HG03442 (cell line): ENCODE results near the gene PIK3C2B.
"Not testable (repeated sequence)": the region's sequence is repeated elsewhere in the genome, so short reads cannot be mapped to it uniquely, and the experiment has no call there.

ENCODE experiments used
- ATAC-seq: cut with Tn5 transposase; IDR thresholded peaks from one replicate; pipeline ENCODE4 v1.9.1; 2021; ENCODE audit warnings: mild to moderate bottlenecking, moderate library complexity; ENCODE audit not compliant: unreplicated experiment

The PIK3C2B gene

DNA sequence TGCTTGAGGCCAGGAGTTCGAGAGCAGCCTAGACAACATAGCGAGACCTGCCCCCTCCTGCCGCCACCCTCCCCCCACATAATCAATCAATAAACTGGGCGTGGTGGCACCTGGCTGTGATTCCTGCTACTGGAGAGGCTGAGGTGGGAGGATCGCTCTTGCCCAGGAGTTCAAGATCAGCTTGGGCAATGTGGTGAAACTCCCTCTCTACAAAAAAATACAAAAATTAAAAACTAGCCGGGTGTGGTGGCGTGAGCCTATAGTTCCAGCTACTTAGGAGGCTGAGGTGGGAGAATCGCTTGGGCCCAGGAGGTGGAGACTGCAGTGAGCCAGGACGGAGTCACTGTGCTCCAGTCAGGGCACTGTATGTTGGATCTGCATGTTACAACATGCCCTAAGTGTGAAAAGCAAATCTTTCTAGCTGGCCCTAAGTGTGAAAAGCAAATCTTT, 14.6 kb upstream of the PIK3C2B start:
- ATAC-seq, result no peak

DNA sequence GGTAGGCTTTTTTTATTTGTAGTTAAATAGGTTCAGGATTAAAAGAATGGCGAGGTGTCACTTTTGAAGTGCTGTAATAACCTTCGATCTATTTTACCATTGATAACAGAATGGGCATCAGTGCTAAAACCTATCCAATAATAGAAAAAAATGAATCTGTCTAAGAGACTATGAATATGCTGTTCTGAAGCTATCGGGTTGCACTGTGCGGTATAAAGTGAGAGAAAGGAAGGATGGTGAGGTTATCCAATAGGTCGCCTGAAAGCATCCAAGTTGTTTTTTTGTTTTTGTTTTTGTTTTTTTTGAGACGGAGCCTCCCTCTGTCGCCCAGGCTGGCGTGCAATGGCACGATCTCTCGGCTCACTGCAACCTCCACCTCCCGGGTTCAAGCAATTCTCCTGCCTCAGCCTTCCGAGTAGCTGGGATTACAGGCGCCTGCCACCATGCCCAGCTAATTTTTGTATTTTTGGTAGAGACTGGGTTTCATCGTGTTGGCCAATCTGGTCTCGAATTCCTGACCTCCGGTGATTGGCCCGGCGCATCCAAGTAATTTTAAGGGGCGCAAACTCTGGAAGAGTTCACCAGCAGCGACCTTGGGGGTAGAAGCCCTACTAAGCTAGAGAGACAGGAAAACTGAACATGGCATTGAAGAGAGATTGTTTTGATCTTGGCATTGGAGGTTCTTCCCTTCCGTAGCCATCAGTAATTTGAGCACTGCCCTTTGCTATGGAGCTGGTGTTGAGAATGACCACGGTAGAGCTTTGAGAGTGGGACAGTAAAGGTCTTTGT, 12.9 kb upstream of the PIK3C2B start:
- ATAC-seq, result no peak

DNA sequence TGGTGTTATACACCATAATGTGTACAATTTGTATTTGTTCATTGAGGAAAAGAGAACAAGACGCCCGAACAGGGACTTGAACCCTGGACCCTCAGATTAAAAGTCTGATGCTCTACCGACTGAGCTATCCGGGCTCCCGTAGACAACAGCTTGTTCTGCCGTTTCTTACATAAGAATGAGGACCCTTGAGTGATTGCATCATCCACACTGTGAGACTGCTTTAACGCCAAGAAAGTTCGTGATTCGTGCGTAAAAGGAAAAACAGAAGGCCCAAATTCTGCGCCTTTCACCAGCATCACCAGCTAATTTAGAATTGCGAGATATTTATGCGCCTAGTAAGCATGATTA, 12.3 kb upstream of the PIK3C2B start:
- peak; percentile 63 for ATAC-seq

DNA sequence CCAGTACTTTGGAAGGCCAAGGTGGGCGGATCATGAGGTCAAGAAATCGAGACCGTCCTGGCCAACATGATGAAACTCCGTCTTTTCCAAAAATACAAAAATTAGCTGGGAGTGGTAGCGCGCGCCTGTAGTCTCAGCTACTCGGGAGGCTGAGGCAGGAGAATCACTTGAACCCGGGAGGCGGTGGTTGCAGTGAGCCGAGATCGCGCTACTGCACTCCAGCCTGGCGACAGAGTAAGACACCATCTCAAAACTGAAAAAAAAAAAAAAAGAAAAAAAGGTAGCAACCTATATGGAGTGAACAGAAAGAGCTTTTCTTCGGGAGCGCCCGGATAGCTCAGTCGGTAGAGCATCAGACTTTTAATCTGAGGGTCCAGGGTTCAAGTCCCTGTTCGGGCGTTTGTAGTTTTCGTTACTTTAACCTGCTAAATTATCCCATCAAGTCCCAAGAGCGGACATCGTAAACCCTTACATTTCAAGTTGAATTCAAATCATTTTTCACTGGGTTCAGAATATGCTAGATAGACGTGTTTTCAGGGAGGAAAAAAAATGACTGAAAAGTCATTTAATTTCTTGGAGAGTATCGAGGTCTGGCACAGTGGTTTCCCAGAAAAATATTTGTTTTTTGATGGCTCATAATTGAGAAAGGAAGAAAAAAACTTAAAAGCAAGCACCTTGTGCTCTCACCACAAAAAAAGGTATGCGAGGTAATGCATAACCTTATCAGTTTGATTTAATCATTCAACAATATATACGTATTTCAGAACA, 11.8 kb upstream of the PIK3C2B start:
- ATAC-seq, result peak; percentile 56

DNA sequence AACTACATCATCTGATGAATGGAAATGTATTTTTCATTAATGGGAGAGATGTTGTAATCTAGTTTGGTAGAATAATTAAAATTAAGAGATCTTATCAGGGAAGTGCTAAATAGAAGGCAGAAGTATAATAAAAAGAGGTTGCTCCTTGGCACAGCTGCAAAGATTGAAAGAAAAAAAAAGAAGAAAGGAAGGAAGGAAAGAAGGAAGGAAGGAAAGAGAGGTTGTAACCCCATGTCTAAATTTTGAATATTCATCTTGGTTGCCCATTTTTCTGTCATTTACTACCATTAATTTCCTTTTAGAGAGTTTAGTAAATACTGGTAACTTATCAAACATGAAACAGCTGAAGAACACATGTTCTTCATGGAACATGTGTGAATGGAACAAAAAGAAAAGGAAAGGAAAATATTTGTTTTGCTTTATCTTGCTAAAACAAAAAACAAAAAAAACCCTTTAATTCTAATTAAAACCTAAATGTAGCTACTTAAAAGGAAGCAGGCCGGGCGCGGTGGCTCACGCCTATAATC, 11.1 kb upstream of the PIK3C2B start:
- ATAC-seq, result no peak

DNA sequence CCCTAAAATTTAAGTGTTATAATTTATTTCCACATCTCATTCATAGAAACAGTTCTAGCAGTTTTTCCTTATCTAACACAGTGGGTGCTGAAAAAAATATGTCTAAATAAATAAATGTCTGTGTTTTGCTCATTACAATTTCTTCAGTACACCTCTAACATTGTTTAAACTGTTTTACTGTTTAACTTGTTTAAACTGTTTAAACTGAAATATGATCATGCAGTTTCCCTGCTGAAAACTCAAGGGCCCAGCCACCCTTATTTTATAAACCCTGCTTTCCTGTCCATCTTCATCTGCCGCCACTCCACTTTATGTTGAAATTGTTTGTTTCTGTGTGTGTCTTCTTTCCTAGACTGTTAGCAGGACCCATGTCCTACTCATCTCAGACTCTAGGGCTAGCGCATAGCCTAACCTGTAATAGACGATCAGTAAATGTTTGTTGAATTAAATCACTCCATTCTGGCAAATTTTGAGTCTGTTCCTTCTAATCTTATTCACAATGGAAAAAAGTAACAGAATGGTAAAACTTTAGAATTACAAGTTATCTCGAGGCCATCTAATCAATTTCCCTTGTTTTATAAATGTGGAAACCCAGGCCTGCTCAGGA, 9.4 kb upstream of the PIK3C2B start:
- no peak for ATAC-seq

DNA sequence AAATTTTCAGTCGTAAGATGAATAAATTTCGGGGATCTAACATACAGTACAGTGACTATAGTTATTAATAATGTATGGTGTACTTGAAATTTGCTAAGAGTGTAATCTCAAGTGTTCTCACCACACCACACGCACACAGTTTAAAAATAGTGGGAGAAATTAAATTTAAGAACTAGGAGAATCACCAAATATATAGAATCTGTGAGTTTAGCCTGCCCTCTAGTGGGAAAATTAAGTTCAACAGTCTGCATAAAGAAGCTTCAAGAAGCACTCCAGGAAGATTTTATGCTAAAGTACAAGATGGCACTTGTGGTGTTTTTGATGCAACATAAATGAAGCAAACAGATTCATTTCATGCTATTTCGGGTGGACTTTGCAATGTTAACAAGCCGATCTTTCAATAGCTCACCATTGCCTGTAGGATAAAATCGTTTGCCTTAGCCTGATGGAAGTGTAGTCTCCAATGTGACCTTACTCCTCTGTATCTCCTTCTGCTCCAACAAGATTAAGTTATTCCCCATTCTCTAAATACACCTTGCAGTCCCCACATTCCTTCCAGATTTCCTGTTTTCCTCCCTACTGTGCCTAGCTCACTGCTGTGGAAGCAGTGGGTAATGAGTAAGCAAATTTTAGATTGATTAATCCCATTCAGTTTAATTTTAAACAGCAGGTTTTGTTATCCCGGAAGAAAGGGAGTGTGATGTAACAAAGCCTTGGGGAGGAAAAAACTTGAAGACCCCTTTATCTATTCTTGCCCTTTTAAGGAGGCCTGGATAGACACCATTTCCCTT, 8.7 kb upstream of the PIK3C2B start:
- no peak for ATAC-seq

DNA sequence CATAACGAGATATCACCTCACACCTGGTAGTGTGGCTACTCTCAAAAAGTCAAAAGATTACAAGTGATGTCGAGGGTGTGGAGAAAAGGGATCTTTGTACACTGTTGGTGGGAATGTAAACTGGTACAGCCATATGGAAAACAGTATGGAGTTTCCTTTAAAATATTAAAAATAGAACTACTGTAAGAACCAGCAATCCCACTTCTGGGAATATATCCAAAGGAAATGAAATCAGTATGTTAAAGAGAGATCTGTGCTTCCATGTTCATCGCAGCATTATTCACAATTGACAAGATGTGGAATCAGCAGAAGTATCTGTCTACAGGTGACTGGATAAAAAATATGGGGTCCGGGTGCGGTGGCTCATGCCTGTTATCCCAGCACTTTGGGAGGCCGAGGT, 7.6 kb upstream of the PIK3C2B start:
- no peak for ATAC-seq

DNA sequence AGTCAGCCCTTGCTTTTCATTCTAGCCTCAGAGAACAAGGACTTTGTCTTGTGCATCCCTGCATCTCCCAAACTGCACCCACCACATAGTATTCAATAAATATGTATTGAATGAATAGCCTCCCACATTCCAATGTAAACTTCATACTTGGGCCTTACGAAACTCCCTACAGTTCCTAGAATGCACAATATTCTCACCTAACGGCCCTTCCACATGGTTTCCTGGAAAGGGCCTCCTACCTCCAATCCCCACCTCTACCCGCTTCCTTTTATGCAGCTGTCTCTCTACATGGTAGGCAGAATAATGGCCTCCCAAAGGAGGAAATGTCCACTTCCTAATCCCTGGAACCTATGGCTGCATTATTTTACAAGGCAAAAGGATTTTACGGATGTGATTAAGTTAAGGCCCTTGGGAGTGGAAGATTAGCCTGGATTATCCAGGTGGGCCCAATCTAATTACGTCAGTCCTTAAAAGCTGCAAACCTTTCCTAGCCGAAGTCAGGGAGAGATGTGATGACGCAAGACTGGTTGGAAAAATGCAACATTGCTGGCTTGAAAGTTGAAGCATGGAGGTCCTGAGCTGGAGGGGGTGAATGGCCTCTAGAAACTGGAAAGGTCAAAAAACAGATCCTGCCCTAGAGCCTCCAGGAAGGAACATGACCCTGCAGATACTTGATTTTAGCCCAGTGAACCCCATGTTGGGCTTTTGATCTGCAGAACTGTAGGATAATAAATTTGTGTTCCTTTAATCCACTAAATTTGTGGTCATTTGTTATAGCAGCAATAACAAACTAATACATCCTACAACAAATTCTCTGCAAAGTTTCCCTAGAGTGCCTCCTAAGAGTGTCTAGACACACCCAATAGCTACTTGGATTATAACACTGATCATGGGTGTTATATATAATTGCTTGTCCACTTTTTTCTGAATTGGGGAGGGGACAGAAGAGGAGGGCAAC, 5.2 kb upstream of the PIK3C2B start:
- ATAC-seq, result no peak

DNA sequence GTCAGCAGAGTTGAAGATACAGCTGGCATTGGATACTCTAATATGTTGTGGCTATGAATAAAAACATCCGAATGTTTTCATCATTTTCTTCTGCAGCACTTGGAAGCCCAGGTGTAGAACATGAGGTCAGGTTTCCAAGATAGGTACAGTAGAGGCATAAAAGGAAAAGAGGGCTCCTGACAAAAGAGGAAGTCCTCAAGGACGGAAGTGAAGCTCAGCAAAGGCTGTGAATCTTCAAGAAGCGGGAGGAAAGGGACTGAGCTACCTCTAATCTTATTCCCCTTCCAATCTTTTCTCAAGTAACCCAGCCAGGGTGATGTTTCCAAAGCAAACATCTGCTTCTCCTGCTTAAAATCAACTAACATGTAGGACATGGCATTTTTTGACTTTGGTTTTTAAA, 4.4 kb upstream of the PIK3C2B start:
- ATAC-seq, result no peak

DNA sequence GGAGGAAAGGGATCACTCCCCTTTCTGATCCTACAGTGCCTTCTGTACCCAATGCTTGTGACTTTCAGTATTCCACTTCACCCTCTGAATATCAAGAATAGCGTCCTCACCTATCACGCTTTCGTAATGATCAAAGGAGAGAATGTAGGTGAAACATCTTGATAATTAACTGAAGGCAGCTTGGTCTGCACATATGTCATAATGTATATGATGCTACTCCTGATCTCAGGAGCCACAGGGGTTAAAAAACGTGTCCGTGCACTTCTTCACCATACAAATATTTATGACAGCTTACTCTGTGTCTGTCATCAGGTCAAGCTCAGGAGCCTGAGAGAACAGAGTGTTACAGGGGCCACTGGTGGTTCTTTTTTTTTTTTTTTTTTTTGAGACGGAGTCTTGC, 1.2 kb upstream of the PIK3C2B start:
- no peak for ATAC-seq

DNA sequence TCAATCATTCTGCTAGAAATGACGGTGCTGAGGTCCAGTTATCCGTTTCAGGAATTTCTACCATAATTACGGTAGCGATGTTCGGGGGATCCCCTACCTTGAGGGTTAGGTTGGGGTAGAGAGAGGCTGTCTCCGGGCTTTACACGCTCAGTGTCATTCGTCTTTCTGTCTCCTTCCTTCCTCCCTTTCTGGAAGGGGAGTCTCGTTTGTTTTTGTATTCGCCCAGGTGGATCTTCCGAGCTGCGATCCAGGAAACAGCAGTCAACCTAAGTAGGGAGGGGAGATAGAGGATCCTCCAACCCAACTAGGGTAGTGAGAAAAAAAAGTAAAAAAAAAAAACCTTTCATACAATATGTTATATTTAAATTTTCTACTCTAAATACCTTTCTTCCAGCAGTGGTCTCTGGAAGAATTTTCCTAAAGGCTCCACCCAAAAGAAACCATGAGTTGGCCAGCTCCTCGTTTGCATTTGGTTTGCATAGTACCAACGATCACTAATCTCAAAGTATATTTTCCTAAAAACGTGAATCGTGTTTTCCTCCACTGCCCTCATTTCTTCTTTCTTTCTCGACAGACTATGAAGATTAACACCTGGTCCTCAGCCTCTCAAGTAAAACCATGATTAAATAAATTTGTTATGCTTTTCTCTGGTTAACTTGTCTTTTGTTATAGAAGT, 611 bp upstream of the PIK3C2B start:
- ATAC-seq, result peak; percentile 27

DNA sequence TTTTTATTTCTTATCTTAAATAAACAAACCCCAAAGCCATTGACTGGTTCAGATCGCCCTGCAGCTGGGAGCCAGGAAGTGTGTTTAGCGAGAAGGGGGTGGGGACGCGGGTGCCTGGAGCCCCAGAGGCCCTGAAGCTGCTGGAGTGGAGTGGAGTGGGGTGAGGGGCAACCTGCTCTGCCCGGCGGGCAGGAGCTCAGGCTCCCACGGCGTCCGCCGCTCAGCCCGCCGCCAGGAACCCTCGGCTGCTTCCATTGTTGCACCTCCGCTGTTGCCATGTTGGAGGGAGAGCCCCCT, 673 bp downstream of the PIK3C2B start:
- peak; percentile 8 for ATAC-seq

DNA sequence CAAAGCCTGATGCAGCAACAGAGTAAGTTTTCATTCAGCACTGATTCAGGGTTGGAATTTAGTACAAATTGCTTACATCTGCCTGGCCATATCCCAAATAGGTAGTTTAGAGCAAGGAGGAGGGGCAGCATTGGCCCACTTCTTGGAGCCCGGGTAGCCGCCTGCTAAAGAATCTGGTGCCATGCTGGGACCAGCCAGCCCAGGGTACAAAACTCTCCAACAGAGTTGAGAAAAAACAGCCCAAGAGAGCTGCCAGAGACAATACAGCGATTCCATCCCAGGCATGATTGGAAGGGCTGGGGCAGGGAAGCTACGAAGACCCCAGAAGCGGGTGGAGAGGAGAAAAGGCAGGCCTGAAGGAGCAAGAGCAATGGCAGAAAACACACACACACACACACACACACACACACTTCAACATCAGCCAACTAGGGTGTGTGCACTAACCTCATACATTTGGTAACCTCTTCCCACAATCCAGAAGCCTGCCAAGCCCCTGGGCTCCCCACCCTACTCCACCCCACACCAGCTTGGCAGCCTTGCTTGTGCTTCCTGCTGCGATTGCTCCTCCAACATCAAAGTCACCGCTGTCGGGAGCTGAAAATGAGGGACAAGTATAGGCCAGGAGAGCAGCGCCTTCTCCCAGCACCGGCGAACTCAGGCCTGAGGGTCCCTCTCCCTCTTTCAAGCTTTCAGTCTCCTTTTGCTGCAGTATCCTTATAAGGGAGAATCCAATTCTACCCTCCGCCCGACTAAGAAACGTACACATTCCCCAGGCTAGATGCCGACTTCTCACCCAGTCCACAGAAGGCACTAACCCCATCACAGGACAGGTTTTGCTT, 1.2 kb downstream of the PIK3C2B start:
- no peak for ATAC-seq

DNA sequence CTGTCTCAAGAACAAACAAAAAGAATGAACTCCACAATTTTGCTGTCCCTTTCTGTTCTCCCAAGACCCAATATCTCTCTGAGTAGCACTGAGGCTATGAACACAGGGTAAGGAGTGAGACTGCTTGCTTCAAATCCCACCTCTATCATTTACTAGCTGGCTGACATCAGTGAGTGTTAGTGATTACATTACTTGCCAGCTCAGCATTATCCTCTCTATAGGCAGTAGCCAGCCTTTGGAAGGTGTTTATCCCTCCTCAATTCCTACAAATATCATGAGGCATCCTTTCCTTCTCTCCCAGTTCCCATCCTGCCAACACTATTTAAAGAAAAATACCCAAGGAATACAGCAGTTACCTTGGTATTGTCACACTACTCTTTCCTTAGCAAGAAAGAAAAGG, 3.0 kb downstream of the PIK3C2B start:
- ATAC-seq, result no peak

DNA sequence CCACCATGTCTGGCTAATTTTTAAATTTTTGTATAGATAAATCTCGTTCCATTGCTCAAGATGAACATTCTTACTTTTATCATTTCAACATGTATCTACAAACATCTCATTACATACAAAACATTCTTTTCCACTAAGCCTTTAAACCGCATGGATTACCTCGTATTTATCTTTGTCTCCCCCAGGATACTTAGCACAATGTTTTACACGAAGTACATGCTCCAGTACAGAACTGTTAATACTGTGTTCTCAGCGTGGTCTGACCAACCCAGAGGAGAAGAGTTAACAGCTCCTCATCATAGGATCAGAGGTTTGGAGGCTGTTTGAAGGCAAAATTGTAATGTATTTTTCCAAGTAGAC, 7.4 kb downstream of the PIK3C2B start:
- ATAC-seq, result no peak

DNA sequence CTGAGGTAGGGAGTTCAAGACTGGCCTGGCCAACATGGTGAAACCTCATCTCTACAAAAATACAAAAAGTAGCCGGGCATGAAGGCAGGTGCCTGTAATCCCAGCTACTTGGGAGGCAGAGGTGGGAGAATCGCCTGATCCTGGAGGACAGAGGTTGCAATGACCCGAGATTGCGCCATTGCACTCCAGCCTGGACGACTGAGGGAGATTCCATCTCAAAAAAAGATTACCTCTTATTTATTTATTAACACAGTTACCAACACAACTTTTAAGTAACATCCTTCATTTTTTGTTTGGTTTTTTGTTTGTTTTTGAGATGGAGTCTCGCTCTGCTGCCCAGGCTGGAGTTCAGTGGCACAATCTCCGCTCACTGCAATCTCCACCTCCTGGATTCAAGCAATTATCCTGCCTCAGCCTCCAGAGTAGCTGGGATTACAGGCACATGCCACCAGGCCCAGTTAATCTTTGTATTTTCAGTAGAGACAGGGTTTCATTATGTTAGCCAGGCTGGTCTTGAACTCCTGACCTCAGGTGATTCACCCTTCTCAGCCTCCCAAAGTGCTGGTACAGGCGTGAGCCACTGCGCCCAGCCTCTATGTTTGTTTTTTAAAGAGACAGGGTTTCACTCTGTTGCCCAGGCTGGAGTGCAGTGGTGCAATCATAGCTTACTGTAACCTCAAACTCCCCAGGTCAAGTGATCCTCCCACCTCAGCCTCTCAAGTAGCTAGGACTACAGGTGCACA, 7.9 kb downstream of the PIK3C2B start:
- ATAC-seq, result not testable (repeated sequence)

DNA sequence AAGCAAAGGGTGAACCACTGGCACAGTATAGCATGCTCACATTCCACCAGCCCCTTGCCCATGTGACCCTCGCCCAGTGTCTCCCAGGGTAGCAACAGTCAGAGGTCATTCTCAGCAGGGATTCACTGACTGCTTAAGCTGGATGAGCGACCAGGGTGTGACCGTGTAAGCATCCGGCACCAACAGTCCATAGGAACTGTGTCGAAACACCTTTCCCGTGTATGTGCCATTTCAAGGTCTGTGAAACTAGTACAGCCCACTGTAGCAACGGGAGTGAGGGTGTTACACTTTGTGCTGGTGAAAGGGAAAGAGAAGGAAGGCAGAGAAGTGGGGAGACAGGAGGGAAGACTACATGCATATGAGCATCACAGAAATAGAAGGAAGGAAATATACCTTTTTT, 10.8 kb downstream of the PIK3C2B start:
- no peak for ATAC-seq
